Stomach (tissue), 4 donors: ENCODE data around the gene TMEM51.

ENCODE experiments used
- POLR2A ChIP-seq, 4 donors: fragments of 450-650 bp; IDR thresholded peaks; one replicate each; pipeline ENCODE4 v1.6.1; 2016; ENCODE audit warnings: antibody characterized with exemption in 4 of 4, control low read depth in 2 of 4, mild to moderate bottlenecking in 1 of 4, moderate library complexity in 1 of 4
- TF ChIP-seq, protein P1 (sequence below), 7 experiments: fragments of 450-650 bp in 4 of 7; fragments of 200-600 bp in 3 of 7; sonication (generic) in 3 of 7; IDR thresholded peaks; one replicate each; pipeline ENCODE4 v1.5.1; 2016 to 2019; ENCODE audit warnings: antibody characterized with exemption in 7 of 7, control low read depth in 2 of 7, mild to moderate bottlenecking in 1 of 7

DNA sequence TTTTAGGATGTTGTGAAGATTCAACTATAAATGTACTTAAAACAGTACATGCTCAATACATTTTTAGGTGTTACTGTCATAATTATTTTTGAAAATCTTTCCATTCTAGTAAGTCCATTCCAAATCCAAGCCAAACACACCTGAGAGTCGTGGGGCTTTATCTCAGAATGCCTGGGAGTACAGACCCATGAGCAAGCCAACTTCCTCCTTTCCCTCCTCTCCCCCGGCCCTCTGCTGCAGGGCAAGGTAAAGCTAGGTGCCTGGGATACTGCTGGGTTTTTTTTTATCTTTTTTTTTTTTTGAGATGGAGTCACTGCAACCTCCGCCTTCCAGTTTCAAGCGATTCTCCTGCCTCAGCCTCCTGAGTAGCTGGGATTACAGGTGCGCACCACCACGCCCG, 16.5 kb downstream of the TMEM51 start:
- TF ChIP-seq, protein P1, sequence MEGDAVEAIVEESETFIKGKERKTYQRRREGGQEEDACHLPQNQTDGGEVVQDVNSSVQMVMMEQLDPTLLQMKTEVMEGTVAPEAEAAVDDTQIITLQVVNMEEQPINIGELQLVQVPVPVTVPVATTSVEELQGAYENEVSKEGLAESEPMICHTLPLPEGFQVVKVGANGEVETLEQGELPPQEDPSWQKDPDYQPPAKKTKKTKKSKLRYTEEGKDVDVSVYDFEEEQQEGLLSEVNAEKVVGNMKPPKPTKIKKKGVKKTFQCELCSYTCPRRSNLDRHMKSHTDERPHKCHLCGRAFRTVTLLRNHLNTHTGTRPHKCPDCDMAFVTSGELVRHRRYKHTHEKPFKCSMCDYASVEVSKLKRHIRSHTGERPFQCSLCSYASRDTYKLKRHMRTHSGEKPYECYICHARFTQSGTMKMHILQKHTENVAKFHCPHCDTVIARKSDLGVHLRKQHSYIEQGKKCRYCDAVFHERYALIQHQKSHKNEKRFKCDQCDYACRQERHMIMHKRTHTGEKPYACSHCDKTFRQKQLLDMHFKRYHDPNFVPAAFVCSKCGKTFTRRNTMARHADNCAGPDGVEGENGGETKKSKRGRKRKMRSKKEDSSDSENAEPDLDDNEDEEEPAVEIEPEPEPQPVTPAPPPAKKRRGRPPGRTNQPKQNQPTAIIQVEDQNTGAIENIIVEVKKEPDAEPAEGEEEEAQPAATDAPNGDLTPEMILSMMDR (IDR thresholded peaks at IDR 0.05), result no peak
- no peak for TF ChIP-seq POLR2A (IDR thresholded peaks at IDR 0.05)
